GM19025 (cell line): ENCODE measurements around the gene TOM1L2.

Experiments
- ATAC-seq: cut with Tn5 transposase; IDR thresholded peaks from one replicate; pipeline ENCODE4 v1.9.1; 2021; ENCODE audit warnings: mild to moderate bottlenecking, low read depth, moderate library complexity; ENCODE audit not compliant: unreplicated experiment

TOM1L2 gene

DNA sequence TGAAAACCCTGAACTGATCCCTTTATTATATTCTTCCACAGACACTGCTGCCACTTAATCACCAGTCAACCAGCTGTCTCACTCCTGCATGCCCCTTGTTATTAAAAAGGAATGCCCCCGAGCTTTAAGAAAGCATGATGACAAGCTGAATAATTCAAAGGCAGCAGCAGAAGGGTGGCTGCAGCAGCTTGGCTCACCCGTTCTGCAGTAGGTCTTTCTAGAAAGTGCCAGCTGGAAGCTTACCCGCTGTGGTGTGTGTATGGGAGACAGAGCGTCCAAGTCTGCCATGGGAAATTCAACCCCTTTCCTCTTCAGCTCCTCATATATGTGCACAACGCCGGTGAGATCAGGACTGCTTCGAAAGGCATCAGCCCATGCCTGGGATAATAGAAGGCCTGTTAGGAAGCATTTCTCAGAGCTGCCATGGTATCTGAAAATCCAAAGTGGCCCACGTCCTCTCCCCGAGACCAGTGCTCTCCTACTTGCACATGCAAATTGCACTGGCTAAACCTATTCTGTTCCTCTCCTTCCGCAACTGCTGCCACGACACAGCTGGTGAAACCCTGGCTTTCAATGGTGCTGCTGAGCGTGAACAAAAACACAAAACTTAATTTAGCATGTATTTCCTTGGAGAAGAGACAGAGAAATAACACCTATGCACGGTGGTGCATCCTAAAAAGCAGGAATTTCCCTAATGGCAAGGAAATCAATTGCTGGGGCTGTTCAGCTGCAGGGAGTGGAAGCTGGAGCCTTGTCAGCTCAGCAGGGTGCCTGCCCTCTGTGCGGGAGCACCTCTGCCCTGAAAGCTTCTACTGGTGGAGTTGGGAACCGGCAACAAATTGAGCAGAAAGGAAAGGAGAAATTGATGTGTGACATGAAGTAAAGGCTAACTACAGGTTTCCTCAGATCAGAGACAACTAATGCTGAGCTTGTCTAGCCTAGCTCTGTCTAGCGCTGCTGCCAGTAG lies 87.5 kb downstream of the TOM1L2 start:
- no peak for ATAC-seq

DNA sequence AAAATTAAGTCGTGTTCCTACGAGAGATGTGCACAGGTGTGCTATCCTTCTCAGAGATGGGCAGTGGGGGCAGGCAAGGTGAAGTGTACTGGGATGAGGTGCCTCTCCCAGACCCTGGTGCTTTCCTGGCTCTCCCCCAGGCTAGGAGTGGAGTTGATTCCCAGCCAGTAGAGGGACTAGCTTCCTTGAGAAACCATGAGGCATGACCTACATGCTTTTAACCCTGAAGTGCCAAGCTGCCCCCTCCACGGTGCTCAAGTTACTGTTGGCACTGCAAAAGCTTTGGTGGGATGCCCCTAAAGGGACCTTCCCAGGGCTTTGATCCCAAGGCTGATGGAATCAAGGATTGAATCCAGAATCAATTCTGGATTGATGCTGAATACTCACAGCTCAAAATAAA lies 88.4 kb downstream of the TOM1L2 start:
- no peak for ATAC-seq

DNA sequence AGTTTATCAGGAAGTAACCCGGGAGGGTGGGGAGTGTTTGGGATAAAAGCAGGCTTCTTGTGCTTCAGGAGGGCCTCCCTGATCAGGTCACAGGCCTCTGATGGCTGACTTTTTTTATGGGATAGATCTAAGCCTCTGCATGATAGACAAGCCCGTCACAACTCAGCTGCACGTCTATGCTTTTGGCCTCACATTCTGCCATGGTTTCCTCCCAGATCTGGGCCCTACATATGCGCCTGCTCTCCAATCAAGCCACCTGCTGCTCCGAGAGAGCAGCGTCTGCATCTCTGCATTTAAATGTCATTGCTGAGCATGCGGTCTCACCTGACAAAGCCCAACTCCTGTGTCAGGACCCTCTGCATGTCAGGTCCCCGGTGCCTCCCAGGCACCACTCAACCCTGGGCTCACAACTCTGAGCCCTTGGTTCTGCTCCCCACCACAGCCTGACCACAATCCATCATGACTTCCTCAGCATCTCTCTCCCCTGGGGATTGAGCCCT lies 90.1 kb downstream of the TOM1L2 start:
- ATAC-seq: no peak

- no peak for ATAC-seq
Observed at GRCh38 chr17:17880577-17881196, 91.5 kb downstream of the TOM1L2 start.

GRCh38 chr17:17877529-17878358 lies 94.5 kb downstream of the TOM1L2 start:
- no peak for ATAC-seq

GRCh38 chr17:17876959-17877528 lies 95.2 kb downstream of the TOM1L2 start:
- no peak for ATAC-seq

GRCh38 chr17:17874478-17874877 lies 97.7 kb downstream of the TOM1L2 start:
- ATAC-seq: no peak

DNA sequence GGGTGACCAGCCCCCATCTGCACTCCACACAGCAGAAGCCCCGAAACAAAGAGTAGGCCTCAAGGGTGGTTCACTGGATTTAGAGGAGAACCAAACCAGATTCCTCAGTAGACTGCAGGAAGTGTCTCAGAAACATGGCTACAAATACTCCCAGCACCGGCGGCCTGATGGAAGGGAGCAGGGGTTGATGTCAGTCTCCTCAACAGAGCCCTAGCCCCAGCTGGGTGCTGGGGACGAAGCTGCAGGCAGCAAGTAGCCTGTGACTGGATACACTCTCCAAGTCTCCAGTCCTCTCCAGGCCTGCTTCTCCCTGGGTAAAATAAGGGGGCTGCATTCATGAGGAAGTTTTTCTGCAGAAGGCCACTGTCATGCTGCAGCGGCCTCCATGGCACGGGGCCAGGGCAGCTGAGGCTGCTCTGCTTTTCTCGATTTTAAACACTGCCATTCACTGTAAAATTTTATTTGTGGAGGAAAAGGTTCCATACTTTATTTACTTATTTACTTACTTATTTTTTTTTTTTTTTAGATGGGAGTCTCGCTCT lies 98.7 kb downstream of the TOM1L2 start:
- ATAC-seq: no peak

GRCh38 chr17:17872547-17873345 lies 99.5 kb downstream of the TOM1L2 start:
- no peak for ATAC-seq

DNA sequence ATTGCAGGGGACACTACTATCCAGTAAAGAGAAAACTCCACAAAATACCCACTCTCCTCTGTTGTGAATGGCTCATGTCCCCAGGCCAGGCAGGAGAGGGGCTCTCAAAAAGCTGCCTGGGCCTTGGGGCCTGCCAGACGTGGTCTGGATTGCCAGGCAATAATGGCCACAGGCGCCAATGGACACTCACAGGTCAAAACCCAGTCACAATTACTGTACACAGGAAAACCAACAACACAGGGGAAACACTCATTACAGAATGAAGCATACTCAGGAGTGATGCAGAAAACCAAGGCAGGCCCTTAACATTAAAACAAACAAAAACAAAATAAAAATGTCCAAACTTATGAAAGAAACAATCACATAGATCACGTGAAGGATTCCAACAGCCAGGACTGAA lies 100.3 kb downstream of the TOM1L2 start:
- ATAC-seq: no peak

DNA sequence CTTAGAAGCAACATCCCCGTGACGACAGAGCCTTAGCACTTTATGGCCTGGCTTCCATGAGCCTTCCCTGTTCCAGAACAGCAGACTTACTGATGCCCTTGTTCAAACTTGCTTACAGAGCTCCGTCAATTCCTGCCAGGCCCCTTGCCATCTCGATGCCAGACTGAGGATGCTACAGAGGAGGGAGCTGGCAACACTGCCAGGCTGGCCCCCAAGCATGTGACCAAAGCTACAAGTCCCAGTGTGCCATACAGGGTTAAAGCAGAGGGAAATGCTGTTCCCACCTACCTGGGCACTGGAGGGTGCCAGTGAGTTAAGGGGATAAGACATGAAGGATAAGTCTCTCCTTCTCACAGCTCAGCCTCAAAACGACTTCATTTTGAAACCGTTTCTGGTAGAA lies 102.0 kb downstream of the TOM1L2 start:
- no peak for ATAC-seq

DNA sequence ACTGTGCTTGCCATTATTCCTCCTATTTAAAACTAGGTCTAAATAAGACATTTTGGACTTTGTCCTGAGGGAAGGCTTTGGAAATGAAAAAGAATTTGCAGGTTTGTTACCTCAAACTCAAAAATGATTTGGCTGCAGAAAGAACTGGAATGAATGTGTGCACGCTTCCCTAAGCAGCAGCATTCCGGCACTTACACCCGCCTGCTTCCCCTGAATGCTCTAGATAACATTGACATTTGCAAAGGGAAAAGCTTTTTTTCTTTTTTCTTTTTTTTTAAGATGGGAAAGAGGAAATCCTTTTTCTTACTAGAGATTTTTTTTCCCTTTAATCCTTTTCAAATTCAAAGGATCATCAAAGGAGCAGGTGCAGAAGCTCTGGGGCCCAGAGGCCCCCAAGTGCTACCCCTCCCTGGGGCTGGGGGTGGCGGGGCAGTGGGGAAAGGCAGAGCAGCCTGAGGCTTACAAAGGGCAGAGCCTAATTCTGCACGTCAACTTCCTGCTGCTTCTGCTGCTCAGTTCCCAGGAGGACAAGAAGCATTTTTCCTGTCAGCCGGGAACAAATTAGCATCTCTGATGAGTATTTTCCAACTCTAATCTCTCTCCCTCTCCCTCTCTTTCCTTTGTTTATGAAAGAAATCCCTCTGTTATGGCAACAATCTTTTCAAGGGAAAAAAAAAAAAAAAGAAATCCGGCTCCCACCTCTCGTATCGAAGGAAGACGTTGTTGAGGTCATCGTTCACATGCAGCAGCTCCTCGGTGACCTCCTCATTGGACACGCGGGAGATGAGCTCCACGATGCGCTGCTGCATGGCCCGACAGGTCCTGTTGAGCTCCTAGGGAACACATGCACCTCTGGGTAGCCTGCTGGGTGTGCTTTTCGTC lies 103.3 kb downstream of the TOM1L2 start:
- ATAC-seq: no peak

GRCh38 chr17:17866897-17867296 lies 105.3 kb downstream of the TOM1L2 start:
- no peak for ATAC-seq

GRCh38 chr17:17866425-17866824 lies 105.8 kb downstream of the TOM1L2 start:
- no peak for ATAC-seq

- ATAC-seq: no peak
Observed at GRCh38 chr17:17865035-17865434, 107.2 kb downstream of the TOM1L2 start.

- ATAC-seq: no peak
Observed at GRCh38 chr17:17860766-17861107, 111.5 kb downstream of the TOM1L2 start.

- no peak for ATAC-seq
Observed at GRCh38 chr17:17859909-17860765, 112.1 kb downstream of the TOM1L2 start.

GRCh38 chr17:17857496-17857895 lies 114.7 kb downstream of the TOM1L2 start:
- no peak for ATAC-seq
